Erythroblast (primary cell): Measurements from ENCODE around the gene SLC6A17.

Experiments used
- GATA1 ChIP-seq: IDR thresholded peaks from 2 replicates; pipeline ENCODE4 v1.6.1; 2011; ENCODE audit warnings: low read depth, mild to moderate bottlenecking, control low read depth, low read length, moderate library complexity
- POLR2A ChIP-seq: IDR thresholded peaks from 2 replicates; pipeline ENCODE4 v1.6.1; 2011; ENCODE audit warnings: mild to moderate bottlenecking, low read length

GRCh38 chr1:110151175-110151669 is 928 bp downstream of the SLC6A17 start:
- no peak for TF ChIP-seq POLR2A
- TF ChIP-seq GATA1 = no peak
